VCaP (cell line): Measurements from ENCODE around the gene P2RY2.

Experiments used
- H3K27ac ChIP-seq: fragments of 450-650 bp; 2 replicates; pipeline ENCODE4 v1.5.1; 2017
- TF ChIP-seq, protein P1 (sequence below): fragments of 450-650 bp; conservative IDR thresholded peaks from 2 replicates; pipeline ENCODE4 v1.5.1; 2017; ENCODE audit warnings: mild to moderate bottlenecking, moderate library complexity

Gene P2RY2

DNA sequence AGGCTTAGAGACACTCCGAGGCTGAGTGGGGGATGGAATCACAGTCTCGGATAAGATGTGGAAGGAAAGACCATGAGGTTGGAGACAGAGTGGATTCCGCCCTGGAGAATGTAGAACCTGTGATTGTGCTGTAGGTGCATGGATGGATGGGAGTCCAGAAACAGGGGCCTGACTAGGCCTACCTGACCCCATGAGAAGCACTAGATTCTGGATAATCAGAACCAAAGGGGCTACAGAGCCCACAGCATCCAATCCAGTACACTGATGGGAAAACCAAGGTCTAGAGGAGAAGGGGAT is 43.6 kb upstream of the P2RY2 start:
- TF ChIP-seq, protein P1, sequence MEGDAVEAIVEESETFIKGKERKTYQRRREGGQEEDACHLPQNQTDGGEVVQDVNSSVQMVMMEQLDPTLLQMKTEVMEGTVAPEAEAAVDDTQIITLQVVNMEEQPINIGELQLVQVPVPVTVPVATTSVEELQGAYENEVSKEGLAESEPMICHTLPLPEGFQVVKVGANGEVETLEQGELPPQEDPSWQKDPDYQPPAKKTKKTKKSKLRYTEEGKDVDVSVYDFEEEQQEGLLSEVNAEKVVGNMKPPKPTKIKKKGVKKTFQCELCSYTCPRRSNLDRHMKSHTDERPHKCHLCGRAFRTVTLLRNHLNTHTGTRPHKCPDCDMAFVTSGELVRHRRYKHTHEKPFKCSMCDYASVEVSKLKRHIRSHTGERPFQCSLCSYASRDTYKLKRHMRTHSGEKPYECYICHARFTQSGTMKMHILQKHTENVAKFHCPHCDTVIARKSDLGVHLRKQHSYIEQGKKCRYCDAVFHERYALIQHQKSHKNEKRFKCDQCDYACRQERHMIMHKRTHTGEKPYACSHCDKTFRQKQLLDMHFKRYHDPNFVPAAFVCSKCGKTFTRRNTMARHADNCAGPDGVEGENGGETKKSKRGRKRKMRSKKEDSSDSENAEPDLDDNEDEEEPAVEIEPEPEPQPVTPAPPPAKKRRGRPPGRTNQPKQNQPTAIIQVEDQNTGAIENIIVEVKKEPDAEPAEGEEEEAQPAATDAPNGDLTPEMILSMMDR, result no peak
- H3K27ac ChIP-seq, result no peak overlapping the region

DNA sequence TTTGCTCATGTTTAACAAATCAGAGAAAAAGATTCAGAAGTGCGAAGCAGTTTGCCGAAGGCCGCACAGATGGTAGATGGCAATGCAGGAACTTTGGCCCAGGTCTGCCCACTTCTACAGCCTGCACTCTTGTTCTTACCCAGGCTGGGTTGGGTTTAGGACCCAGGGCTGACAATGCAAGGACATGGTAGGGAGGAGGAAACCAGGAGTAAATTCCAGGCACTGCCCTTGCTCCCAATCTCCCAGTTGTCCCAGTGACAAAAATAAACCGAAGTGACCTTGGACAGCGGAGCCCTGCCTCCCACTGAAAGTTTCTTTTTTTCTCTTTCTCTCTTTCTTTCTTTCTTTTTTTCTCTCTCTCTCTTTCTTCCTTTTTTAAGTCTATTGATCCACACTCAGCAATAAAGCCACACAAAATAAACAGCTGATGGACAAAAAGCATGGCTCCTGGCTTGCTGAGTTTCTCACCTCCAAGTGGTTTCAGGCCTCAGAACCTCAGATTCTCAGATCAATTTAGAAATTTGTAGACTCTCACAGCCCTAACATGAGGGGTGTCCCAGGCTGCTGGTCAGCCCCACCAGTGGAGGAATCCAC is 42.4 kb upstream of the P2RY2 start:
- TF ChIP-seq, protein P1, result no peak
- H3K27ac ChIP-seq, result no peak overlapping the region

- H3K27ac ChIP-seq, result no peak overlapping the region
- TF ChIP-seq, protein P1, result no peak
These were observed 41.8 kb upstream of the P2RY2 start for GRCh38 chr11:73176145-73176873.

- TF ChIP-seq, protein P1, result no peak
These were observed 41.3 kb upstream of the P2RY2 start for GRCh38 chr11:73176874-73177155.

DNA sequence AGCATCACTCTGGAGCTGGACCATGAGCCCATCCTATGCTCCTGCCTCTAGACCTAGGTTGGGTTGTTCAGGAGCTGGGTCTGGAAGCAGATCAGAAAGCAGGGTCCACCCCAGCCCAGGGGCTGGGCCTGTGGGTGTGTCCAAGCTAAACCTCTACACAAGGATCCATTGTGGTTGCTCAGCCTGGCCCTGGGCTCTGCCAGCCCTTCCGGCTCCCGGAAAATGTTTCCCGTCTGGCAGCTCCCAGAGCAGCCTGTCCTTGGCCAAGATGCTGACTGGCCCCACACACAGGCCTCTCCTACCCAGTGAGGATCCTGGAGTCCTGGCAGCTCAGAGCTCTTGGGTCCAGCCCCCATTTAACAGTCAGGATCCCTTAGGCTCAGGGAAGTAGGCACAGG is 40.7 kb upstream of the P2RY2 start:
- no peak overlapping the region for H3K27ac ChIP-seq
- TF ChIP-seq, protein P1, result no peak

More at GRCh38 chr11:73176874-73177155, 41.3 kb upstream of the P2RY2 start:
- no peak overlapping the region for H3K27ac ChIP-seq

DNA sequence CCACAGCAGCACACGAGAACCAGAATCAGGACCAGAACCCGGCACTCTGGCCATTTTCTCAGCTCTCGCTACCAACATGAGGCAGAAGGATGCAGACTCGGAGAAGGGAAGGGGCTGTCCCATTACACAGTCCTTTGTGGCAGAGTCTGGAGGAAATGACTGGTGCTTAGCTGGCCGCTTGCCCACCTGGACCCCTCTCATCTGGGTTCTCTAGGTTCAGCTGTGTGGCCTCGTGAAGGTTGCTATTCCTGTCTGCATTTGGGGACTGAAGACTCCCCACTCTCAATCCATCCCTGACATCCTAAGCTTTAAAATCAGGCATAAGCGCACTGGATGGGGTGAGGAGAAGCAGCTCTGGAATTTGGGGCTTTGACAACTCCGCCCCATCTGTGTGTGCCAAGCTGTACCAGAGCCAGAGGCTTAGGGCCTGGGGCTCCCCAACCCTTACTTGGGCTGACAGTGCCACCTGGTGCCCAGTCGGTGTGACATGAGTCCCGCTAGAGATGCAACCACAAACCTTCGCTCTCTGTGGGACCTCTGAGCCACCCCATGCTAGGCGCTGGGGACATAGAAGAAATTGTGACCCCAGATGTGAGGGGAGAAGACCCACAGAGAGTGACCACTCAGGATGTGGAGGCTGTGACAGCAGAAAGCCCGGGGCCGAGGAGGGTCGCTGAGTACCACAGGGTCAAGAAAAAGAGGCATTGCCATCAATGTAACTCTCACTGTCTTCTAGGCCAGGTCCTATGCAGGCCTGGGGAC is 40.1 kb upstream of the P2RY2 start:
- TF ChIP-seq, protein P1, result peak; percentile 87
- H3K27ac ChIP-seq, result no peak overlapping the region

DNA sequence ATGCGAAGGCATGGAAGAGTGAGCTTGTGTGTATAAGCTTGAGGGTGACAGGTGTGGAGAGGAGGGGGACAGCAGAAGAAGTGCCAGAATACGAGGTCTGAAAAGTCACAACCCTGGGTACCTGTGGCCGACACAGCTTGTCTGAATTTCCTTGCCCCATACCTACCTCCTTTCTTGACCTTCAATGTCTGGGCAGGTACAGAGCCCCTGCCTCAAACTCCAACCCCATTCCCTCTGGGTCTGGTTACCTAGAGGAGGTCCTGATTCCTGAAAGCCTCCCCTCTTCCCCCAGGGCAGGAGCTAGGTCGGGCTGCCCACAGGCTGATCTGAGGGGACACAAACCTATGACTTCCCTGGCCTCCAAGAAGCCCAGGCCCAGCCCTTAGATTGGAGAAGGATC is 39.4 kb upstream of the P2RY2 start:
- TF ChIP-seq, protein P1, result no peak
- no peak overlapping the region for H3K27ac ChIP-seq
